Neural progenitor cell (in vitro differentiated cells): ENCODE data around the gene MICAL2. TPM values are rescaled to one million over a fixed set of nuclear protein-coding genes. Genes with fewer than 3 reads are reported as not detected.

ENCODE experiments used
- DNase-seq: peaks from one replicate; pipeline ENCODE4 v3.0.0-alpha.2; 2016; ENCODE audit warnings: low spot score
- H2AFZ ChIP-seq: fragments of 200-600 bp; sonication (generic); replicated peaks from 2 replicates; pipeline ENCODE4 v1.6.1; 2016; ENCODE audit warnings: antibody characterized with exemption
- H3F3A ChIP-seq: fragments of 200-600 bp; sonication (generic); 2 replicates; pipeline ENCODE4 v1.6.1; 2016; ENCODE audit warnings: antibody characterized with exemption, low read depth
- H3K27ac ChIP-seq: fragments of 200-600 bp; sonication (generic); 2 replicates; pipeline ENCODE4 v1.5.1; 2016; ENCODE audit warnings: mild to moderate bottlenecking
- H3K27me3 ChIP-seq: fragments of 200-600 bp; sonication (generic); 2 replicates; pipeline ENCODE4 v1.6.1; 2016; ENCODE audit warnings: mild to moderate bottlenecking, moderate library complexity
- H3K36me3 ChIP-seq: fragments of 200-600 bp; sonication (generic); 2 replicates; pipeline ENCODE4 v1.5.1; 2016
- H3K4me1 ChIP-seq: fragments of 200-600 bp; sonication (generic); 2 replicates; pipeline ENCODE4 v1.6.1; 2016; ENCODE audit warnings: mixed run types
- H3K4me2 ChIP-seq: fragments of 200-600 bp; sonication (generic); 2 replicates; pipeline ENCODE4 v1.6.1; 2016
- H3K4me3 ChIP-seq: fragments of 200-600 bp; sonication (generic); 2 replicates; pipeline ENCODE4 v1.5.1; 2016
- H3K79me2 ChIP-seq: fragments of 200-600 bp; sonication (generic); 2 replicates; pipeline ENCODE4 v1.6.1; 2016; ENCODE audit warnings: low read depth
- H3K9ac ChIP-seq: fragments of 200-600 bp; sonication (generic); 2 replicates; pipeline ENCODE4 v1.6.1; 2016
- H3K9me3 ChIP-seq: fragments of 200-600 bp; sonication (generic); 2 replicates; pipeline ENCODE4 v1.5.1; 2016; ENCODE audit warnings: low read depth
- H4K20me1 ChIP-seq: fragments of 200-600 bp; sonication (generic); 2 replicates; pipeline ENCODE4 v1.6.1; 2016; ENCODE audit warnings: low read depth
- H3K27ac Mint-ChIP-seq: 3 replicates; pipeline ENCODE4 v1.8.0; 2021; ENCODE audit warnings: mixed read lengths
- H3K27me3 Mint-ChIP-seq: 2 replicates; pipeline ENCODE4 v1.8.0; 2022; ENCODE audit warnings: low read depth, mild to moderate bottlenecking, inconsistent platforms, moderate library complexity, mixed read lengths; ENCODE audit not compliant: insufficient read depth
- H3K36me3 Mint-ChIP-seq: 3 replicates; pipeline ENCODE4 v1.8.0; 2021; ENCODE audit warnings: mixed read lengths
- H3K4me1 Mint-ChIP-seq: 3 replicates; pipeline ENCODE4 v1.8.0; 2021; ENCODE audit warnings: mixed read lengths
- H3K4me3 Mint-ChIP-seq: 3 replicates; pipeline ENCODE4 v1.8.0; 2021; ENCODE audit warnings: mild to moderate bottlenecking, moderate library complexity, mixed read lengths
- H3K9me3 Mint-ChIP-seq: 3 replicates; pipeline ENCODE4 v1.8.0; 2020; ENCODE audit warnings: mixed read lengths
- CTCF ChIP-seq: fragments of 200-600 bp; sonication (generic); IDR thresholded peaks from 2 replicates; pipeline ENCODE4 v1.5.1; 2017; ENCODE audit warnings: antibody characterized with exemption, mild to moderate bottlenecking
- EZH2 ChIP-seq: fragments of 200-600 bp; sonication (generic); IDR thresholded peaks from 2 replicates; pipeline ENCODE4 v1.6.1; 2017; ENCODE audit warnings: antibody characterized with exemption, mild to moderate bottlenecking, moderate library complexity
- EZH2phosphoT487 ChIP-seq: fragments of 200-600 bp; sonication (generic); IDR thresholded peaks from 2 replicates; pipeline ENCODE4 v1.6.1; 2017; ENCODE audit warnings: antibody characterized with exemption
- total RNA-seq: library from RNA; depleted of rRNA; stranded (reverse); fragments of >200 nt; gene quantifications from 2 replicates; pipeline ENCODE4 v1.2.3, GENCODE V29; 2015; ENCODE audit warnings: low replicate concordance

MICAL2 gene
- total RNA-seq, 1 donor from 2014 or later, result 0.60 TPM

GRCh38 chr11:12182676-12183541 is 72.5 kb downstream of the MICAL2 start:
- Mint-ChIP-seq H3K27ac (no peak overlapping the region), H3K4me3 (no peak overlapping the region), H3K4me1 (peaks cover 25% of the 10 kb centered on the region), H3K27me3 (no peaks in the 10 kb centered on the region), H3K9me3 (no peaks in the 10 kb centered on the region), H3K36me3 (no peaks in the 10 kb centered on the region)
- H3K9ac ChIP-seq, result no peak overlapping the region
- no peaks in the 10 kb centered on the region for H3K36me3 ChIP-seq
- no peak overlapping the region for H3K4me2 ChIP-seq
- H3K27me3 ChIP-seq, result no peaks in the 10 kb centered on the region
- no peak for DNase-seq
- H3F3A ChIP-seq, result peaks cover 9% of the 10 kb centered on the region
- H3K79me2 ChIP-seq, result no peaks in the 10 kb centered on the region
- H2AFZ ChIP-seq, result peak overlapping the region; percentile 65
- no peaks in the 10 kb centered on the region for H4K20me1 ChIP-seq
- no peak overlapping the region for H3K27ac ChIP-seq
- no peak overlapping the region for H3K4me3 ChIP-seq
- H3K4me1 ChIP-seq, result peaks cover 28% of the 10 kb centered on the region
- TF ChIP-seq EZH2 (no peak), EZH2phosphoT487 (no peak)
- H3K9me3 ChIP-seq, result no peaks in the 10 kb centered on the region

- Histone ChIP-seq H4K20me1 (no peaks in the 10 kb centered on the region), H3K9ac (no peak overlapping the region), H2AFZ (no peak overlapping the region), H3K27ac (no peak overlapping the region), H3K4me2 (no peak overlapping the region), H3K36me3 (no peaks in the 10 kb centered on the region), H3K4me1 (peaks cover 28% of the 10 kb centered on the region), H3K79me2 (no peaks in the 10 kb centered on the region), H3K9me3 (no peaks in the 10 kb centered on the region), H3K4me3 (no peak overlapping the region), H3K27me3 (no peaks in the 10 kb centered on the region), H3F3A (peaks cover 9% of the 10 kb centered on the region)
- H3K4me1 Mint-ChIP-seq, result peaks cover 25% of the 10 kb centered on the region
- TF ChIP-seq EZH2 (no peak), CTCF (no peak), EZH2phosphoT487 (no peak)
- H3K4me3 Mint-ChIP-seq, result no peak overlapping the region
- no peak for DNase-seq
- no peaks in the 10 kb centered on the region for H3K9me3 Mint-ChIP-seq
- no peaks in the 10 kb centered on the region for H3K27me3 Mint-ChIP-seq
- H3K27ac Mint-ChIP-seq, result no peak overlapping the region
- no peaks in the 10 kb centered on the region for H3K36me3 Mint-ChIP-seq
Observed at GRCh38 chr11:12183827-12184620, 73.6 kb downstream of the MICAL2 start.

- Histone ChIP-seq H3K79me2 (no peaks in the 10 kb centered on the region), H4K20me1 (no peaks in the 10 kb centered on the region), H3K4me3 (no peak overlapping the region), H2AFZ (no peak overlapping the region), H3K4me1 (peaks cover 28% of the 10 kb centered on the region), H3K27me3 (no peaks in the 10 kb centered on the region), H3K9ac (no peak overlapping the region), H3K36me3 (no peaks in the 10 kb centered on the region), H3K4me2 (no peak overlapping the region), H3F3A (peaks cover 9% of the 10 kb centered on the region), H3K9me3 (no peaks in the 10 kb centered on the region), H3K27ac (no peak overlapping the region)
- Mint-ChIP-seq H3K9me3 (no peaks in the 10 kb centered on the region), H3K27me3 (no peaks in the 10 kb centered on the region), H3K4me3 (no peak overlapping the region), H3K36me3 (no peaks in the 10 kb centered on the region), H3K4me1 (peaks cover 25% of the 10 kb centered on the region), H3K27ac (no peak overlapping the region)
- no peak for DNase-seq
- TF ChIP-seq EZH2phosphoT487 (no peak), CTCF (no peak), EZH2 (no peak)
Observed at GRCh38 chr11:12184699-12185098, 74.3 kb downstream of the MICAL2 start.
